HepG2 (cell line): ENCODE measurements around the gene PPP1R13B. TPM values are rescaled to one million over a fixed set of nuclear protein-coding genes. Genes with fewer than 3 reads are reported as not detected.

ENCODE experiments used
- ELF1 ChIP-seq: sonication (generic); formaldehyde crosslinking; IDR thresholded peaks from 2 replicates; pipeline ENCODE4 v1.4.0; 2020; ENCODE audit warnings: missing genetic modification reagents
- HNF1A ChIP-seq, 2 experiments: sonication (generic) in 1 of 2; formaldehyde crosslinking in 1 of 2; IDR thresholded peaks; 2 replicates each; pipeline versions ENCODE4 v1.4.0 to v1.6.1; 2016 to 2020; ENCODE audit warnings: borderline replicate concordance in 1 of 2, low read depth in 1 of 2, mild to moderate bottlenecking in 1 of 2, missing genetic modification reagents in 1 of 2
- ISX ChIP-seq: sonication (generic); formaldehyde crosslinking; conservative IDR thresholded peaks from 2 replicates; pipeline ENCODE4 v1.5.0; 2020; ENCODE audit warnings: missing genetic modification reagents
- PITX1 ChIP-seq: sonication (generic); formaldehyde crosslinking; IDR thresholded peaks from 2 replicates; pipeline ENCODE4 v1.5.1; 2020; ENCODE audit warnings: mild to moderate bottlenecking, missing genetic modification reagents
- PRDM15 ChIP-seq: sonication (generic); formaldehyde crosslinking; IDR thresholded peaks from 2 replicates; pipeline ENCODE4 v1.4.0; 2020; ENCODE audit warnings: missing genetic modification reagents
- RXRB ChIP-seq: IDR thresholded peaks from 2 replicates; pipeline ENCODE4 v1.6.1; 2016; ENCODE audit warnings: borderline replicate concordance, missing genetic modification reagents, missing compliant biosample characterization
- SKIL ChIP-seq: sonication (generic); formaldehyde crosslinking; IDR thresholded peaks from 2 replicates; pipeline ENCODE4 v1.8.0; 2022; ENCODE audit warnings: missing genetic modification reagents, mild to moderate bottlenecking, moderate library complexity, borderline replicate concordance
- TBX2 ChIP-seq: sonication (generic); formaldehyde crosslinking; IDR thresholded peaks from 2 replicates; pipeline ENCODE4 v1.5.0; 2020; ENCODE audit warnings: missing genetic modification reagents, mild to moderate bottlenecking, borderline replicate concordance
- TFDP2 ChIP-seq: sonication (generic); formaldehyde crosslinking; IDR thresholded peaks from 2 replicates; pipeline ENCODE4 v1.4.0; 2020; ENCODE audit warnings: missing genetic modification reagents
- TP53 ChIP-seq: sonication (generic); formaldehyde crosslinking; conservative IDR thresholded peaks from 2 replicates; pipeline ENCODE4 v1.4.0; 2020; ENCODE audit warnings: missing genetic modification reagents
- ZFX ChIP-seq: sonication (generic); formaldehyde crosslinking; IDR thresholded peaks from 2 replicates; pipeline ENCODE4 v1.4.0; 2020; ENCODE audit warnings: mild to moderate bottlenecking, low read depth, missing genetic modification reagents, moderate library complexity
- ZMYM4 ChIP-seq: sonication (generic); formaldehyde crosslinking; IDR thresholded peaks from 2 replicates; pipeline ENCODE4 v1.8.1; 2023; ENCODE audit warnings: mild to moderate bottlenecking, missing genetic modification reagents
- ZNF280B ChIP-seq: sonication (generic); formaldehyde crosslinking; IDR thresholded peaks from 2 replicates; pipeline ENCODE4 v1.5.0; 2020; ENCODE audit warnings: missing genetic modification reagents, mild to moderate bottlenecking, borderline replicate concordance
- ZNF282 ChIP-seq: fragments of 450-650 bp; IDR thresholded peaks from 2 replicates; pipeline ENCODE4 v1.6.1; 2018; ENCODE audit not compliant: partially characterized antibody
- ZNF598 ChIP-seq: sonication (generic); formaldehyde crosslinking; IDR thresholded peaks from 2 replicates; pipeline ENCODE4 v1.5.1; 2020; ENCODE audit warnings: mild to moderate bottlenecking, missing genetic modification reagents, borderline replicate concordance
- polyA plus RNA-seq, 8 experiments: library from polyadenylated mRNA; depleted of rRNA in 3 of 8; stranded (reverse) in 7 of 8; unstranded in 1 of 8; fragments of >200 nt; fragmentation: Illumina TruSeq in 4 of 8; extraction: Trizol in 4 of 8; gene quantifications; 2 replicates each; pipeline versions ENCODE4 v1.2.1 to v1.2.3, GENCODE V29; 2011 to 2016; ENCODE audit warnings: low read depth in 4 of 8, missing spikeins in 1 of 8, mixed read lengths in 1 of 8; ENCODE audit not compliant: insufficient read depth in 1 of 8
- total RNA-seq, 5 experiments: library from RNA; depleted of rRNA; stranded (reverse); fragments of >200 nt; fragmentation: Illumina TruSeq; extraction: Trizol; gene quantifications; 2 replicates each; pipeline ENCODE4 v1.2.3, GENCODE V29; 2016; ENCODE audit warnings: low read depth in 1 of 5

PPP1R13B gene
- total and polyA plus RNA-seq, 2 of the 13 experiments (the other 11 are each of a cell fraction or from before 2014, with no cell fraction given), result 4.6 to 9.4 TPM

GRCh38 chr14:103885509-103885932, 38.1 kb upstream of the PPP1R13B start (continued):
- peak; percentile 82 for TF ChIP-seq SKIL (CRISPR knock-in tag)
- TF ChIP-seq ZNF282, result no peak
- TF ChIP-seq TFDP2, result no peak
- peak; percentile 65 for TF ChIP-seq ZFX (CRISPR knock-in tag)
- 0 out of 2 replicates have a peak, but pooled peaks have one; percentile 62 for TF ChIP-seq PRDM15 (CRISPR knock-in tag)
- no peak for TF ChIP-seq HNF1A (IDR thresholded peaks at IDR 0.05; ENCODE audit: low read depth)
- peak; percentile 67; the same call in 1 of the 2 replicates for TF ChIP-seq HNF1A (CRISPR knock-in tag; IDR thresholded peaks at IDR 0.05; ENCODE audit: borderline replicate concordance)
- no peak for TF ChIP-seq ZNF598 (CRISPR knock-in tag)
- TF ChIP-seq PITX1 (CRISPR knock-in tag), result 0 out of 2 replicates have a peak, but pooled peaks have one; percentile 25
- TF ChIP-seq ELF1 (CRISPR knock-in tag), result 0 out of 2 replicates have a peak, but pooled peaks have one; percentile 13
- peak; percentile 34; the same call in 1 of the 2 replicates for TF ChIP-seq ZMYM4 (CRISPR knock-in tag)
- no peak for TF ChIP-seq TP53 (CRISPR knock-in tag)
- TF ChIP-seq ZNF280B (CRISPR knock-in tag), result 0 out of 2 replicates have a peak, but pooled peaks have one; percentile 25
- TF ChIP-seq ISX (CRISPR knock-in tag), result no peak
- TF ChIP-seq RXRB (CRISPR knock-in tag), result peak; percentile 87
- TF ChIP-seq TBX2 (CRISPR knock-in tag), result peak; percentile 52; the same call in 1 of the 2 replicates
